Measurements from ENCODE around the gene COL1A2. TPM values are rescaled to one million over a fixed set of nuclear protein-coding genes. Genes with fewer than 3 reads are reported as not detected.

COL1A2 gene
- total RNA-seq, 1 donor: 4,453 TPM

DNA sequence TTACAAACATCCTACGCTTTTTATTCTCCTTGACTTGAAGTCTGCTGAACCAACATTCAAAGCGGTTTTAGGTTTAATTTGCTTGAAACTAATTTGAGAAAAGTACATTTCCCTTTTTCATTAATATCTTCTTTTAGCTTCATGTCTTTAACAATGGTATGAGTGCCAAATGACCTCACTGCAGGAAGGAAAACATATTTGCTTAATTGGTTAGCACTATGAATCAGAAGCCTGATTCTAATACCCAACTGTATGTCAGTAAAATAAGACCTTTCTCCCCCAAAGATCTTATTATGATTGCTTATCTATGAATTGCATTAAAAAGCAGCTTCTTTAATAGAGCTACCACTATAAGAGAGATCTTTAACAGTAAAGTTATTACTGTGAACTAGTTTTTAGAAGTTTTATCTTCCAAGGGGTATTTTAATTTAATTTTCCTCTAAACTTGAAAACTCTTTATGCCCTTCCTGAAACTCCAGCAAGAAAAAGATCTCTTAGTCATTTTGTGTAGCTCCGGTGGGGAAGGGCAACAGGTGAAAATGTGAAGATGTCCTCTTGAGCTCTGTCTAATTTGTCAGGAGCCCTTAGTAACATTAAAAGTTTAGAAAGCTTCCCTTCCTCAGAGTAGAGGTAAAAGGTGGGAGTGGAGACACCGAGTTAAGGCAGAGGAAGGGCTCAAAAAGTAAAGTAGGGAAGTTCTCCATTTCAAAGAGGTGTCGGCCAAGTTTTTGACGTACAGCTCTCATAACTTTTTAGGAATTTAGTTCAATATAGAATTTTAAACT lies 6.1 kb downstream of the COL1A2 start:
- TF ChIP-seq, protein P1, sequence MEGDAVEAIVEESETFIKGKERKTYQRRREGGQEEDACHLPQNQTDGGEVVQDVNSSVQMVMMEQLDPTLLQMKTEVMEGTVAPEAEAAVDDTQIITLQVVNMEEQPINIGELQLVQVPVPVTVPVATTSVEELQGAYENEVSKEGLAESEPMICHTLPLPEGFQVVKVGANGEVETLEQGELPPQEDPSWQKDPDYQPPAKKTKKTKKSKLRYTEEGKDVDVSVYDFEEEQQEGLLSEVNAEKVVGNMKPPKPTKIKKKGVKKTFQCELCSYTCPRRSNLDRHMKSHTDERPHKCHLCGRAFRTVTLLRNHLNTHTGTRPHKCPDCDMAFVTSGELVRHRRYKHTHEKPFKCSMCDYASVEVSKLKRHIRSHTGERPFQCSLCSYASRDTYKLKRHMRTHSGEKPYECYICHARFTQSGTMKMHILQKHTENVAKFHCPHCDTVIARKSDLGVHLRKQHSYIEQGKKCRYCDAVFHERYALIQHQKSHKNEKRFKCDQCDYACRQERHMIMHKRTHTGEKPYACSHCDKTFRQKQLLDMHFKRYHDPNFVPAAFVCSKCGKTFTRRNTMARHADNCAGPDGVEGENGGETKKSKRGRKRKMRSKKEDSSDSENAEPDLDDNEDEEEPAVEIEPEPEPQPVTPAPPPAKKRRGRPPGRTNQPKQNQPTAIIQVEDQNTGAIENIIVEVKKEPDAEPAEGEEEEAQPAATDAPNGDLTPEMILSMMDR (IDR thresholded peaks at IDR 0.05; ENCODE audit: insufficient read depth, low read length): no peak
- peak overlapping the region; percentile 96 for H3K4me3 ChIP-seq (ENCODE audit: low read depth, low read length)
- DNase-seq (ENCODE audit: low read depth): peak; percentile 54

GRCh38 chr7:94401428-94401814 lies 6.7 kb downstream of the COL1A2 start:
- TF ChIP-seq, protein P1 (IDR thresholded peaks at IDR 0.05; ENCODE audit: insufficient read depth, low read length): no peak
- DNase-seq (ENCODE audit: low read depth): peak; percentile 72
- H3K4me3 ChIP-seq (ENCODE audit: low read depth, low read length): peak overlapping the region; percentile 40

GRCh38 chr7:94403546-94403945 lies 8.9 kb downstream of the COL1A2 start:
- TF ChIP-seq, protein P1 (IDR thresholded peaks at IDR 0.05; ENCODE audit: insufficient read depth, low read length): no peak
- H3K4me3 ChIP-seq (ENCODE audit: low read depth, low read length): peak overlapping the region; percentile 49
- peak; percentile 46 for DNase-seq (ENCODE audit: low read depth)

DNA sequence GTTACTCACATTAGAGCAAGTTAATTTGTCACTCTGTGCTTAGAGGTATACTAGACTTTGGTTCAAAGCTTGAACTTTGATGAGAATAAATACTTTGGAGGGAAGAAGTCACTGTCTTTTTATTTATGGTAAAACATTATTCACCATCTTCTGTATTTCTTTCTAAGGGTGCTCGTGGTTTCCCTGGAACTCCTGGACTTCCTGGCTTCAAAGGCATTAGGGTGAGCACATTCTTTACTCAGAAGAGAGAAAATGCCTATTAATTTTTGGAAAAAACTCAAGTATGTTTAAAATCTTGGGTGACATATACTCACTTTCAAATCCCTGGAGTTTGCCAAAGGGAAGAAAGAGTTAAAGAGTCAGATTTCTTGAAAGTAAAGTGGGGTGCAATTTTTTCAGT lies 10.8 kb downstream of the COL1A2 start:
- DNase-seq (ENCODE audit: low read depth): peak; percentile 40
- peak overlapping the region; percentile 4 for H3K4me3 ChIP-seq (ENCODE audit: low read depth, low read length)
- TF ChIP-seq, protein P1 (IDR thresholded peaks at IDR 0.05; ENCODE audit: insufficient read depth, low read length): no peak

DNA sequence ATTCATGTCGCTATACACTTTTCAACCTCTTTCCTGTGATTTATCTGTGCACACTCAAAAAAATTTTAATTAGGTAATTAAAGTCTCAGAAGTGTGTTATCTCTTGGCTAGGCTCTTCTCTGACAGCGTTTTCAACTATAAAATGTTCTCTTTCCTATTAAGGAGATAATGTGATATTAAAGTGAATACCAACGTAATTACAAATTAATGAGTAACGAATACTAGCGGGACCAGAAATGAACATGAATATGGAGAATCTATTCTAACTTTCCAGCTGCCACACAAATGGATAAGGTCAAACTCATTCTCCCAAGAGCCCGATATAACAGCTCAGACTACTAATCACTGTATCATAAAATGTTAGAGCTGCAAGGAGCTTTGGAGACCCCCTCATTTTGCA lies 12.0 kb downstream of the COL1A2 start:
- TF ChIP-seq, protein P1 (IDR thresholded peaks at IDR 0.05; ENCODE audit: insufficient read depth, low read length): no peak
- peak; percentile 36 for DNase-seq (ENCODE audit: low read depth)
- peak overlapping the region; percentile 48 for H3K4me3 ChIP-seq (ENCODE audit: low read depth, low read length)

DNA sequence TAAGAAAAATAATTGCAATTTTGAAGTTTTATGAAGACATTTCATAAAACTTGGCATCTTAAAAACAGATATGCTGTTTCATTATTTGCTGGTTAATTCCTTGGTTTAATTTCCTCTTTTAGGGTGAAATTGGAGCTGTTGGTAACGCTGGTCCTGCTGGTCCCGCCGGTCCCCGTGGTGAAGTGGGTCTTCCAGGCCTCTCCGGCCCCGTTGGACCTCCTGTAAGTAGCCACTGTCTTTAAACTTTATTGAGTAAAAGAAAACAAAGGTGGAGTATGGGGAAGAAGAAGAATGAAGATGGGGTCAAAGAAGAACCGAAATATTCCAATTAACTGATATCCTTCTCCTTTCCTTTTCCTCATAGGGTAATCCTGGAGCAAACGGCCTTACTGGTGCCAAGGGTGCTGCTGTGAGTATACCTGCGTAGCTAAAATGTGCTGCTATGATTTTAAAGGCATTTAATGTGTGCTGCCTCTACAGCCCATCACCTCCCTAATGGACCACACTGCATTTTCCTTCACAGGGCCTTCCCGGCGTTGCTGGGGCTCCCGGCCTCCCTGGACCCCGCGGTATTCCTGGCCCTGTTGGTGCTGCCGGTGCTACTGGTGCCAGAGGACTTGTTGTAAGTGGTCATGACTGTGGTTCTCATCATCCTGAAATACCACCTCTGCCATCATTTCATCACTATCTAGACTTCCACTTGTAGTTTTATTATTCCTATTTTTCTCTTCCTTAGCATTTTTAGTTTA lies 14.7 kb downstream of the COL1A2 start:
- H3K4me3 ChIP-seq (ENCODE audit: low read depth, low read length): peak overlapping the region; percentile 47
- DNase-seq (ENCODE audit: low read depth): peak; percentile 49
- TF ChIP-seq, protein P1 (IDR thresholded peaks at IDR 0.05; ENCODE audit: insufficient read depth, low read length): no peak
